HG03558 (cell line): ENCODE data around the gene C19orf33.
"Not testable (repeated sequence)": the region's sequence is repeated elsewhere in the genome, so short reads cannot be mapped to it uniquely, and the experiment has no call there.

Source experiments
- ATAC-seq: cut with Tn5 transposase; IDR thresholded peaks from one replicate; pipeline ENCODE4 v1.9.1; 2021; ENCODE audit warnings: moderate number of reproducible peaks; ENCODE audit not compliant: unreplicated experiment; ENCODE audit errors: extremely low read depth

The C19orf33 gene

GRCh38 chr19:38303517-38304351, at the start of gene C19orf33:
TSS of gene C19orf33 (plus strand) at chr19:38304251. CDS start at chr19:38304262, 11 bp downstream.
- ATAC-seq = no peak

DNA sequence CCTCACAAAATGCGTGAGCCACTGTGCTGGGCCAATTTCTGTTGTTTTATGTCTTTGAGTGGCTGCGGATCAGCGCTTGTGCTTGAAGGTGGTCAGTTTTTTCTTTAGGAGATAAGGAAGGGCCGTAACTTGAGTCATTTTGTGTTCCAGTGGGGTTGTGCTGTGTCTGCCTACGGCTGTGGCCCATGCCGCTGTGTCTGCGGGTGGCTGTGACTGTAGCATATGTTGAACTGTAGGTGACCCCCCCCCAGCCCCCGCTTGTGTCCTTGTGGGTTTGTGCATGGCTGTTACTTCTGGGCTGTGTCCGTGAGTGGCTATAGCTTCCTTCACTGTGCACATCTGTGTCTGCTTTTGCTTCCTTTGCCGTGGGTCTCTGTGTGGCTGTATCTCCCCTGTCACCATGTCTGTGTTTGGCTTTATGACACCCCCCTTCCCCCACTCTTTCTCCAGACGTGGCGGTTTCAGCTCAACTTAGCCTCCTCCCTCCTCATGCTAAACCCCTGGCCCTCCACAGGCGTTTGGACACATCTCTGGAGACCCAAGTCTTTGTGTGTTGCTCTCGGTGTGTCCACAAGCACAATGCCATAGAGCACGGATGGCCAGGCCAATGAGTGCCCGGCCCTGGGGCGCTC, 48.6 kb upstream of the C19orf33 start:
- no peak for ATAC-seq

- not testable (repeated sequence) for ATAC-seq
Measured at GRCh38 chr19:38261942-38262341, 42.1 kb upstream of the C19orf33 start.

- no peak for ATAC-seq
Measured at GRCh38 chr19:38262585-38263268, 41.3 kb upstream of the C19orf33 start.

DNA sequence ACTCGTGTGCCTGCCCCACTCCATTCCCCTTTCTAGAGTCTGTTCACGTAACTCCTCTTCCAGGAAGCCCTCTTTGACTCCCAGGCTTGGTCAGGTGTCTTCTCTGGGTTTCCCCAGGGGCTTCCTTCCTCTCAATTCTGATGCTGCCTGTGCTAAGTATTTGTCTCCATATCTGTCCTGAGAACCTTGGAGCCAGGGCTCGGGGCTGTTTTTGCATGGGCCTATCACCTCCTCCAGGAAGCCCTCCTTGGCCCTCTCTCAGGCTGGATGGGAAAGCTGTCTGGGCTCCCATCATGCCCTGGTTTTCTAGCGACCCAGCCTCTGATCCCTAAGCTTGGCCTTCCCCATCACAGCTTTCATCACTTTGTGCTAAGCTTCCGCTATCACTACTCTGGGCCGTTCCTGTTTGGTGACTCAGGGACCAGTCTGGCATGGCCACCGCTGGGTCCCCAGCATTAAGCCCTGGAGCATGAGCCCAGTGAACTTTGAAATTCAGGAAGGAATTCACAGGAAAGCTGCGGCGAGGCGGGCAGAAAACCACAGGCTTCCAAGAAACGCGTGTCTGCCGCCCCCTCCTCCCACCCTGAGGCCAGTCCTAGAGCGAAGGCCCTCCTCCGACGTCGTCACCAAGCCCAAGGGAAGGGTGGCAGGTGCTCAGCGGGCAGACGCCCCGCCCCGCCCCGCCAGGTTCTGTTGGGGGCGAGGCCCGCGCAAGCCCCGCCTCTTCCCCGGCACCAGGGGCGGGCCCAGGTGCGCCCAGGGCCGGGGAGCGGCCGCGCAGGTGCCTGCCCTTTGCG, 40.2 kb upstream of the C19orf33 start:
- ATAC-seq = no peak

DNA sequence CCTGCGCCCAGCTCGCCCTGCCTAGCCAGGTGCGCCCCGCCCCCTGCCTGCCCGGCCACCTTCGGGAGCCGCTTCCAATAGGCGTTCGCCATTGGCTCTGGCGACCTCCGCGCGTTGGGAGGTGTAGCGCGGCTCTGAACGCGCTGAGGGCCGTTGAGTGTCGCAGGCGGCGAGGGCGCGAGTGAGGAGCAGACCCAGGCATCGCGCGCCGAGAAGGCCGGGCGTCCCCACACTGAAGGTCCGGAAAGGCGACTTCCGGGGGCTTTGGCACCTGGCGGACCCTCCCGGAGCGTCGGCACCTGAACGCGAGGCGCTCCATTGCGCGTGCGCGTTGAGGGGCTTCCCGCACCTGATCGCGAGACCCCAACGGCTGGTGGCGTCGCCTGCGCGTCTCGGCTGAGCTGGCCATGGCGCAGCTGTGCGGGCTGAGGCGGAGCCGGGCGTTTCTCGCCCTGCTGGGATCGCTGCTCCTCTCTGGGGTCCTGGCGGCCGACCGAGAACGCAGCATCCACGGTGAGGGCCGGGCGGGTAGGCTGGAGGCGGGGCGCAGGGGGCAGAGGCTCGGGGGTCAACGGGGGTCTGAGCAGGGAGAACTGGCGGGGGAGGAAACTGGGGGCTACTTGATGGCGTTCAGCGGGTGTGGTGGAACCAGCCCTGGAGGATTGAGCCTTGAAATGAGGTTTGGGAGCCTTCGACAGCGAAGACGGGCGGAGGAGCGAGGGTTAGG, 39.4 kb upstream of the C19orf33 start, which contains the start of gene SPINT2:
Gene SPINT2 (plus strand): TSS at position 88 of the 727 bp plus-strand sequence. CDS start 320 bp downstream, at position 408.
- no peak for ATAC-seq

DNA sequence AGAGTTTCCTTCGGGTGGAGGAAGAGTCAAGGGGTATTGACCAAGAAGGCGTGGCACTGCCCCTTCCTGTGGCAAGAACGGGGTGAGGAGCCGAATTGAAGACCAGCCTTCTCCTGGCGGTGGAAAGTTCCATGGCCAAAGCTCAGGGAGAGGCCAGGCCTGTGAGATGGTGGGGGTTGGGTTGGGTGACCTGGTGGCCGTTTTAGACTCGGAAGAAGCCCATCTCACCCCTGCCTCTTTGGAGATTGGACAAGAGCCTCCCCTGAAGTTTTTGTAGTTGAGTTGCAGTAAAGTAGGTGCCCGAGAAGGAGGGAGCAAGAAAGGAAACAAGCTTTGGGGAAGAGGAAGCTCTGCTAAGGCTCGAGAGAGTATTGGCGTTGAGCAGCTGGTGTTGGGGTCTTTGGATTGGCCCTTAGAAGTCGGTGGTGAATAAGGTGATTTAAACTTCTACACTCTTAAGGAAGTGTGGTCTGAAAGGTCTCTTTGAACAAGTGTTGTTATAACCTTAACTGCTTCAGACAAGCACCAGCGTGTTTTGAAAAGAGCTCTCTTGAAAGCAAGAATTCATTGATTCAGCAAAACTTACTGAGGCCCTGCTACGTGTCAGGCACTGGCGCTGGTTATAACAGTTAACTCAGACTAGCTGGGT, 38.7 kb upstream of the C19orf33 start:
- ATAC-seq = no peak

- no peak for ATAC-seq
Measured at GRCh38 chr19:38265921-38266429, 38.1 kb upstream of the C19orf33 start.

GRCh38 chr19:38266981-38267597, 37.0 kb upstream of the C19orf33 start:
- no peak for ATAC-seq

- ATAC-seq = no peak
Measured at GRCh38 chr19:38267761-38268483, 36.1 kb upstream of the C19orf33 start.

DNA sequence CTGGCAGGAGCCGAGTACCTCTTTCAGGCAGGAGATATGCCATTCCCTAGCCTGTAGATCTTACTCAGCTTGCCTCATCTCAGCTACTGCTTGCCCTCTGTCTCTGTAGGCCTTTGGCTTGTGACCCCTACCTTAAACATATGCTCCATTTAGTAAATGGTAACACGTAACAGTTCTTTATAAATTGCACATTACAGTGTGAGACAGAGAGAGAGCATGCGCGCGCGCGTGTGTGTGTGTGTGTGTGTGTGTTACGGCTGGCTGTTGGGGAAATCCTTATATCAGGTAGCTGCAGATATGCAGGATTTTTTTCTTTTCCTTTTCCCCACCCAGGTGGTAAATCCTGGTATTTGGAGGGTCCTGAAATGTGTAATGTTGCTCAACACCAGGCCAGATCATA, 35.5 kb upstream of the C19orf33 start:
- ATAC-seq = no peak

GRCh38 chr19:38270587-38271167, 33.4 kb upstream of the C19orf33 start:
- ATAC-seq = no peak

DNA sequence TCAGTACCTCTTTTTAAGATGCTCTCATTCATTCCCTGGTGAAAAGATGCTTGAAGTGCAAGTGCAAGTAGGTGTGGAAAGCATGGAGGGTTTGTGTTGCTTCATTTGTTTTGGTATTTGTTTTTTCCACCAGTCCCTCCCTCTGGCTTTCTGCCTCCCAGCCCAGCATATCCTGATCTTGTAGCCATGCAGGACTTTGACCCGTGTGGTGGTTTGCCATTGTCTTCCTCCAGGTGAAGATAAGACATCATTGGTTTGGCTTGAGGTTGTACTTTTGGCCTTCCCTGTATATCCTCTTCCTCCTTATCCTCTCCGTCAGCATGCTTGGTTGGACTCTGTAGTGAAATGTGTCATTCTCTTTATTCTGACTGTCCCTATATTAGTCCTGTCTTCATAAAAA, 30.6 kb upstream of the C19orf33 start:
- no peak for ATAC-seq

GRCh38 chr19:38274739-38275138, 29.3 kb upstream of the C19orf33 start:
- no peak for ATAC-seq

DNA sequence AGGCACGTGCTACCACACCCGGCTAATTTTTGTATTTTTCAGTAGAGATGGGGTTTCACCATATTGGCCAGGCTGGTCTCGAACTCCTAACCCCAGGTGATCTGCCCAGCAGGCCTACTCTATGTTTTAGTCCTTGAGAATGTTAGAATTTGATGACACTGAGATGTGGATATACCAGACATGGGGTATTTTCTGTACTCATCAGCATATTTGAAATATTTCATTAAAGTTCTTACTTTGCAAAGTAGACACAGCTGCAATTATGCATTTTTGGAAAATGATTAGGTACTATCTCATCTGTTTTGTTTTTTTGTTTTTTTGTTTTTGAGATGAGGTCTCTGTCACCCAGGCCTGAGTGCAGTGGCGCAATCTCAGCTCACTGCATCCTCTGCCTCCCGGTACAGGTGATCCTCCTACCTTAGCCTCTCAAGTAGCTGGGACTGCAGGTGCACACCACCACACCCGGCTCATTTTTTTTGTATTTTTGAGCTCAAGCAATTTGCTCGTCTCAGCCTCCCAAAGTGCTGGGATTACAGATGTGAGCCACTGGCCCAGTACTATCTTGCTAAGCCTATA, 27.0 kb upstream of the C19orf33 start:
- no peak for ATAC-seq

GRCh38 chr19:38277549-38277948, 26.5 kb upstream of the C19orf33 start:
- ATAC-seq = no peak
